OCI-LY3 (cell line): Measurements from ENCODE around the gene FOS.
"Not testable (repeated sequence)": the region's sequence is repeated elsewhere in the genome, so short reads cannot be mapped to it uniquely, and the experiment has no call there.

Experiments used
- H2AFZ ChIP-seq: fragments of 200-600, 300-600 bp; shearing (Covaris generic); 2 replicates; pipeline ENCODE4 v1.6.0; 2014; ENCODE audit warnings: antibody characterized with exemption, low read depth, low read length
- H3K27ac ChIP-seq: fragments of 200-600, 300-600 bp; sonication (generic); 2 replicates; pipeline ENCODE4 v1.5.1; 2014; ENCODE audit warnings: mild to moderate bottlenecking, low read length, moderate library complexity, mixed read lengths
- H3K27me3 ChIP-seq: fragments of 200-600, 300-600 bp; sonication (generic); 2 replicates; pipeline ENCODE4 v1.6.1; 2014; ENCODE audit warnings: low read depth, low read length, mixed read lengths
- H3K36me3 ChIP-seq: fragments of 200-600, 300-600 bp; sonication (generic); replicated peaks from 2 replicates; pipeline ENCODE3; 2014; ENCODE audit warnings: low read depth, low read length, mixed read lengths
- H3K4me1 ChIP-seq: fragments of 300-600, 200-600 bp; sonication (generic); 2 replicates; pipeline ENCODE4 v1.6.1; 2014; ENCODE audit warnings: low read length, mixed read lengths
- H3K4me2 ChIP-seq: fragments of 200-600, 300-600 bp; sonication (generic); 2 replicates; pipeline ENCODE4 v1.6.1; 2014; ENCODE audit warnings: low read length, mixed read lengths
- H3K4me3 ChIP-seq: fragments of 300-600, 200-600 bp; sonication (generic); 2 replicates; pipeline ENCODE4 v1.5.1; 2014; ENCODE audit warnings: antibody characterized with exemption, mild to moderate bottlenecking, low read length, moderate library complexity
- H3K79me2 ChIP-seq: fragments of 300-600, 200-600 bp; shearing (Covaris generic); 2 replicates; pipeline ENCODE4 v1.6.1; 2014; ENCODE audit warnings: mild to moderate bottlenecking, low read length, mixed read lengths
- H3K9ac ChIP-seq: fragments of 300-600, 200-600 bp; shearing (Covaris generic); 2 replicates; pipeline ENCODE4 v1.6.0; 2014; ENCODE audit warnings: mild to moderate bottlenecking, low read length, moderate library complexity
- H3K9me3 ChIP-seq: fragments of 200-600, 300-600 bp; shearing (Covaris generic); 2 replicates; pipeline ENCODE4 v1.6.1; 2014; ENCODE audit warnings: low read length, mixed read lengths; ENCODE audit not compliant: insufficient read depth
- H4K20me1 ChIP-seq: fragments of 200-600, 300-600 bp; sonication (generic); 2 replicates; pipeline ENCODE4 v1.6.1; 2016; ENCODE audit warnings: low read length, mixed read lengths; ENCODE audit not compliant: insufficient read depth
- EZH2phosphoT487 ChIP-seq: fragments of 200-600 bp; shearing (Covaris generic); IDR thresholded peaks from 2 replicates; pipeline ENCODE4 v1.6.1; 2018; ENCODE audit warnings: antibody characterized with exemption, mixed run types, low read depth
- TF ChIP-seq, protein P1 (sequence below): fragments of 200-600, 300-600 bp; sonication (generic); IDR thresholded peaks from 2 replicates; pipeline ENCODE4 v1.5.1; 2014; ENCODE audit warnings: antibody characterized with exemption, low read length, low read depth

Gene FOS

DNA sequence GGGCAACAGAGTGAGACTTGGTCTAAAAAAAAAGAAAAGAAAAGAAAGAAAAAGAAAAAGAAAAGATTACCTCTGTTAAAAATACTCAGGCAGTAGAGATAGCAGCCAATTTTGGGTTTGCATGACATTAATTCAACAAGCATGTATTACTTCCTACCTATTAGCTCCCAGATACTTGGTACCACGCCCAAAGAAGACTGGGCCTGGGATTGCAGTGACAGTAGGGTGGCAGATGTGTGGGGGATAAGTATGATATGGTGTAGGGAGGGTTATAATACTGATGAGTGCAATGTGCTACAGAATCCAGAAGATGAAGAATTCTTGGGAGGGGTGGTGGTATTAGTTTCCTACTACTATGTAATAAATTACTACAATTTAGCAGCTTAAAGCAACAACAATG is 46.4 kb upstream of the FOS start:
- H3K79me2 ChIP-seq, result no peaks in the 10 kb centered on the region
- H2AFZ ChIP-seq, result no peak overlapping the region
- no peak overlapping the region for H3K9ac ChIP-seq
- no peaks in the 10 kb centered on the region for H4K20me1 ChIP-seq
- H3K27me3 ChIP-seq, result no peaks in the 10 kb centered on the region
- no peaks in the 10 kb centered on the region for H3K36me3 ChIP-seq
- no peak overlapping the region for H3K4me2 ChIP-seq
- H3K4me1 ChIP-seq, result peaks cover 34% of the 10 kb centered on the region
- H3K27ac ChIP-seq, result no peak overlapping the region
- no peak overlapping the region for H3K4me3 ChIP-seq
- no peaks in the 10 kb centered on the region for H3K9me3 ChIP-seq
- no peak for TF ChIP-seq EZH2phosphoT487
- TF ChIP-seq, protein P1, sequence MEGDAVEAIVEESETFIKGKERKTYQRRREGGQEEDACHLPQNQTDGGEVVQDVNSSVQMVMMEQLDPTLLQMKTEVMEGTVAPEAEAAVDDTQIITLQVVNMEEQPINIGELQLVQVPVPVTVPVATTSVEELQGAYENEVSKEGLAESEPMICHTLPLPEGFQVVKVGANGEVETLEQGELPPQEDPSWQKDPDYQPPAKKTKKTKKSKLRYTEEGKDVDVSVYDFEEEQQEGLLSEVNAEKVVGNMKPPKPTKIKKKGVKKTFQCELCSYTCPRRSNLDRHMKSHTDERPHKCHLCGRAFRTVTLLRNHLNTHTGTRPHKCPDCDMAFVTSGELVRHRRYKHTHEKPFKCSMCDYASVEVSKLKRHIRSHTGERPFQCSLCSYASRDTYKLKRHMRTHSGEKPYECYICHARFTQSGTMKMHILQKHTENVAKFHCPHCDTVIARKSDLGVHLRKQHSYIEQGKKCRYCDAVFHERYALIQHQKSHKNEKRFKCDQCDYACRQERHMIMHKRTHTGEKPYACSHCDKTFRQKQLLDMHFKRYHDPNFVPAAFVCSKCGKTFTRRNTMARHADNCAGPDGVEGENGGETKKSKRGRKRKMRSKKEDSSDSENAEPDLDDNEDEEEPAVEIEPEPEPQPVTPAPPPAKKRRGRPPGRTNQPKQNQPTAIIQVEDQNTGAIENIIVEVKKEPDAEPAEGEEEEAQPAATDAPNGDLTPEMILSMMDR, result no peak

- H3K4me1 ChIP-seq, result peaks cover 30% of the 10 kb centered on the region
- H3K9ac ChIP-seq, result no peak overlapping the region
- no peak overlapping the region for H3K4me3 ChIP-seq
- no peaks in the 10 kb centered on the region for H4K20me1 ChIP-seq
- no peaks in the 10 kb centered on the region for H3K79me2 ChIP-seq
- H3K9me3 ChIP-seq, result no peaks in the 10 kb centered on the region
- TF ChIP-seq, protein P1, result no peak
- no peak for TF ChIP-seq EZH2phosphoT487
- no peaks in the 10 kb centered on the region for H3K27me3 ChIP-seq
- H3K4me2 ChIP-seq, result no peak overlapping the region
- no peak overlapping the region for H3K27ac ChIP-seq
- no peaks in the 10 kb centered on the region for H3K36me3 ChIP-seq
- H2AFZ ChIP-seq, result no peak overlapping the region
These were observed 46.0 kb upstream of the FOS start for GRCh38 chr14:75232597-75232996.

DNA sequence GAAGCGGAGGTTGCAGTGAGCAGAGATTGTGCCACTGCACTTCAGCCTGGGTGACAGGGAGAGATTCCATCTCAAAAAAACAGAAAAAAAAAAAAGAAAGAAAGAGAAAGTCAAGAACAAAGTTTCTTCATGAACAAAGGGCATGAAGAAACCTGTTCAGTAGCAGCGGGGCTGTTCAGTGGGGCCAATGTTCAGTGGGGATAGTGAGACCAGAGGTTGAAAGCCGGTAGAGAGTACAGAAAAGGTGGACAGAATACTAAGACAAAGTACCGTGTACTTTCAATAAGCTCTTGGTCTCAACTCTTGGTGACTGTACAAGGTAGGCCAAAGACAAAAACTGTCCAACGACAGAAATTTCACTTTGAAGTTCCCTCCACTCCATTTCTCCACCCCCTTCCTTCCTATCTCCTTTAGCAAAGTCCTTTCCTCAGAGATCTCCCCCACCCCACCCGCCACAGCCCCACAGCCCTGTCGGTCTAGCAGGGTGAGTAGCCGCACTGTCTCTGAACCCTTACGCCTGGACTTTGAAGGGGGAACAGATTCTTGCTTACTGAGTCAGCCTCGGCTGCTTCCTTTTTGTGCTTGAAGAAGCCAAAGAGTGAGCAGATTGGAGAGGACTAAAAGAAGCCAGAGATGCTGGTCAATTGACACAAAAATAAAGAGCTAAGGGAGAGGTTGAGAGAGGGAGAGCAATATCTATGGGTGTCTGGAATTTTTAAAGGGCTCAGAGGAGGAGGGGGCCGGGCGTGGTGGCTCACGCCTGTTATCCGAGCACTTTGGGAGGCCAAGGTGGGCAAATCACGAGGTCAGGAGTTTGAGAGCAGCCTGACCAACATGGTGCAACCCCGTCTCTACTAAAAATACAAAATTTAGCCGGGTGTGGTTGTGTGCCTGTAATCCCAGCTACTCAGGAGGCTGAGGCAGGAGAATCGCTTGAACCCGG is 44.2 kb upstream of the FOS start:
- H3K79me2 ChIP-seq, result no peaks in the 10 kb centered on the region
- no peaks in the 10 kb centered on the region for H4K20me1 ChIP-seq
- no peaks in the 10 kb centered on the region for H3K9me3 ChIP-seq
- no peak overlapping the region for H3K27ac ChIP-seq
- H3K4me2 ChIP-seq, result no peak overlapping the region
- no peak for TF ChIP-seq EZH2phosphoT487
- TF ChIP-seq, protein P1, result no peak
- H3K4me1 ChIP-seq, result peaks cover 19% of the 10 kb centered on the region
- H3K4me3 ChIP-seq, result no peak overlapping the region
- H3K9ac ChIP-seq, result no peak overlapping the region
- H3K27me3 ChIP-seq, result no peaks in the 10 kb centered on the region
- no peaks in the 10 kb centered on the region for H3K36me3 ChIP-seq
- H2AFZ ChIP-seq, result no peak overlapping the region

GRCh38 chr14:75235198-75235597 is 43.4 kb upstream of the FOS start:
- peaks cover 13% of the 10 kb centered on the region for H3K4me1 ChIP-seq
- H3K79me2 ChIP-seq, result not testable (repeated sequence)

More at GRCh38 chr14:75235198-75235597, 43.4 kb upstream of the FOS start:
- not testable (repeated sequence) for H3K9ac ChIP-seq, H3K27ac ChIP-seq, H3K4me2 ChIP-seq, H3K9me3 ChIP-seq, H3K36me3 ChIP-seq, H3K27me3 ChIP-seq, H2AFZ ChIP-seq, H4K20me1 ChIP-seq, H3K4me3 ChIP-seq
